DND-41 (cell line): ENCODE results near the gene ACTR1A.

Experiments used
- CTCF ChIP-seq: IDR thresholded peaks from 2 replicates; pipeline ENCODE4 v1.5.1; 2012; ENCODE audit warnings: borderline replicate concordance, low read length, moderate library complexity, mild to moderate bottlenecking; ENCODE audit not compliant: poor library complexity, severe bottlenecking; ENCODE audit errors: extremely low read depth
- EZH2 ChIP-seq: IDR thresholded peaks from 3 replicates; pipeline ENCODE4 v1.6.1; 2012; ENCODE audit warnings: borderline replicate concordance, low read depth, mild to moderate bottlenecking, moderate library complexity, low read length, inconsistent platforms; ENCODE audit not compliant: severe bottlenecking

- TF ChIP-seq CTCF (no peak), EZH2 (no peak)
Measured at GRCh38 chr10:102450124-102450373, 52.5 kb downstream of the ACTR1A start.
